HCEC 1CT (cell line): ENCODE measurements around the gene IKZF4.

Source experiments
- DNase-seq: peaks from one replicate; pipeline ENCODE4 v3.0.0-alpha.2; 2017

Gene IKZF4

GRCh38 chr12:56084958-56085543, 64.2 kb downstream of the IKZF4 start:
- peak; percentile 24 for DNase-seq

GRCh38 chr12:56086096-56086495, 65.3 kb downstream of the IKZF4 start:
- DNase-seq = no peak

- no peak for DNase-seq
Measured at GRCh38 chr12:56086608-56087007, 65.8 kb downstream of the IKZF4 start.

GRCh38 chr12:56087220-56087619, 66.4 kb downstream of the IKZF4 start:
- no peak for DNase-seq
